Measurements from ENCODE around the gene INO80D.
"Not testable (repeated sequence)": the region's sequence is repeated elsewhere in the genome, so short reads cannot be mapped to it uniquely, and the experiment has no call there.

The INO80D gene

DNA sequence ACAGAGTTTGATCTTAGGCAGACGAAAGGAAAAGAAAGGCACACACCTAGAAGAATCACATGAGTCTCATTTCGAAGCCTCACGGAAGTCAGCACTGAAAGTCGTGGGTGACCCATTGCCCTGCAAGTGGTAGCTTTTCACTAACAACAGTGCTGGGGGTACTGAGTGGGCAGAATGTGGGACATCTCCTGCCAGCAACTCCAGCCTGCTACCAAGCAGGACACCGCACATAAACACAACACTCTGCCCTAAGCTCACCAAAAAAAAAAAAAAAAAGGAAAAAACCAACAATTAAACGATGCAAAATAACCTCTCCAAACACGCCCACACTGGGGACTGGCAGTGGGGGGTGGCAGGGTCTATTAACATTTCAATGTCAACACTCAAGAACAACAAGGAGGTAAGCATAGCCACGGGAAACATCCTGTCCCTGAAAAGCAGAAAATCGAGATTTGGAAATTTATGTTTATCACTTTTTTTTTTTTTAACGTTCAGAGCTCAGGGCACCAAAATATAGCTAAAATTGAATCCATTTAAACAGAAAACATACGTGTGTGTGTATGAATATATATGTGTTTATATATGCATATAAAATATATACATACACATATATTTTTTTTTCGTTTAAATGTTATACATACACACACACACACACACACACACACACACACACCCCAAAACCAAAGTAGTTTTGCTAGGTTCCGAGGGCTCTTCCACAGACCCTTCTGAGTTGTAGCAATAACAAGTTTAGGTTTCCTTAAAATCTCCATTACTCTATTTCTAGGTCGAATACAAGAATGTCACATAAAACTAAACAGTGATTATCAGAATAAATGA, 2.2 kb downstream of the INO80D start:
- no peak for DNase-seq (ENCODE audit: low read depth, low spot score)

DNA sequence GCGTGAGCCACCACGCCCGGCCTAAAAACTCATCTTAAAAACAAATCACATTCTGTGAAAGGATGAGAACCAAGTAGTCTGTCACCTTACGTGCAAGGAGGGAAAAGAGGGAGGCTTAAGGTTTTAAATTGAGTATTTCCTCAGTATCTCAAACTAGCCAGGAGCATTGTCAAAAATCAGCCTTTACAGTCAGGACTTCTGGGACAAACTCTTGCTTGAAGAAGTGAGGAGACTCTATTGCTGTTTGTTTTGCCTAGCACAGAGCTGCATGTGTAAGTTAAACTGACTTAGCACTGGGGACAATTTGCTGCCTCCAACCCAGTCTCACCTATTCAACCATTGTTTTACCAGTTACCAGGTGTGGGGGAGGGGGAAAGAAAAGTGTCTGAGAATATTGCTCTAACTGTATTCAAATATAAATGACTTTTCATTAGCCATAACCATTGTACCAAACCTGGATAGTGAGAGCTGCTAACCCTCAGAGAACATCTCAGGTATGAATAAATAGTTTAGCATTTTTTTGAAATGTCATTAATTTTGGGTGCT, 3.6 kb downstream of the INO80D start:
- no peak for DNase-seq (ENCODE audit: low read depth, low spot score)

- no peak for DNase-seq (ENCODE audit: low read depth, low spot score)
These were observed 5.0 kb downstream of the INO80D start for GRCh38 chr2:206080927-206081326.

GRCh38 chr2:206079699-206080465, 6.1 kb downstream of the INO80D start:
- no peak for DNase-seq (ENCODE audit: low read depth, low spot score)

- not testable (repeated sequence) for DNase-seq (ENCODE audit: low read depth, low spot score)
These were observed 8.1 kb downstream of the INO80D start for GRCh38 chr2:206077879-206078278.

GRCh38 chr2:206075113-206075512, 10.9 kb downstream of the INO80D start:
- DNase-seq (ENCODE audit: low read depth, low spot score): no peak

DNA sequence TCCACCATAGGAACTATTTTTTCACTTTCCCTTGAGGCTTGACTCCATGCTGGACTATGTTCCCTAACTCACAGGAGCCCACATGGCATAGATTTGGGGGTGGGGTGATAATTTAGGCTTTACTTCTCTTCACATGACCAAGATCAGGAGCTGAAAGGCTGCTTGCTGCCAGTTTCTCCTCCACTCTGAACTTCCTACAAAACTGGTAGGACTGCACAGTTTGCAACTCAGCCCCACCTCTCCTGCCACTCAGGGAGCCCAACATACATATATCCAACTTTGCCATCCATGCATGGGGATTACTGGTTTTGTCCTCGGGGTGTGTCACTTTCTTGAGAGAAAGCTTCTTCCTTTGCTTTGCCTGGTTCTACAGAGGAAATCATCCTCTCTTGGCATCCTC, 14.2 kb downstream of the INO80D start:
- DNase-seq (ENCODE audit: low read depth, low spot score): no peak

GRCh38 chr2:206069417-206069816, 16.6 kb downstream of the INO80D start:
- DNase-seq (ENCODE audit: low read depth, low spot score): no peak

GRCh38 chr2:206068207-206068606, 17.8 kb downstream of the INO80D start:
- no peak for DNase-seq (ENCODE audit: low read depth, low spot score)

DNA sequence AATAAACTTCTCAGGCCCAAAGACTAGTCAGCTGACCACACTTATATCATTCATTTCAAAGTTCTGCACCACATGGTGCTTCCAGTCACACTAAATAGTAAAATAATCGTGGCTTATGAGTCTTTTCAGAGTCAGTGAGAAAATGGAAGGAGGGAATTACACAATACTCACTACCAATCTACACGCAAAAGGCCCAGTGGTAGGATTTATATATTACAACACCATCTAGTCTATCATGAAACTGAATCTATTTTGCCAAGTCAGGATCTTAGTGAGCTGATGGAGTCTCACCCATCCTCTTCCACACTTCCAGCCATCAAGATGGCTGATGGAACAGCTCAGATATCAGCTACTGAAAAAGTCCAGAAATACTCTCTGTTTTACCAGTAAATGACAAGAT, 21.9 kb downstream of the INO80D start:
- no peak for DNase-seq (ENCODE audit: low read depth, low spot score)

DNA sequence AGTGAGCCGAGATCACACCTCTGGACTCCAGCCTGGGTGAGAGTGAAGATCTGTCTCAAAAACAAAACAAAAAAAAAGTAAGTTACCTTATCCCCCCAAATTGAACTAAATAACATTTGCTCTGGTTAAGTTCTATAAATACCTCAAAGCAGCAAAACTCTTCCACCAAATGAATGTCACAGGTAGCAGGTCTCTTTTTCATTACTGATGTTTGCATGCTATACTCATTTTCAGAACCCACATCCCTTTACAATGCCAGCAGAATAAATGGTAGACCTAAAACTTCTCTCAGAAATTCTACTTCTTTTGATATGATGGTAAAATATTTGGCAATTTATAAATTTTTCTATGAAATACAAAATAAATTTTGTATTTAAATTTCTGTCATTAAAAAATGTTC, 22.3 kb downstream of the INO80D start:
- DNase-seq (ENCODE audit: low read depth, low spot score): no peak

GRCh38 chr2:206062724-206063123, 23.2 kb downstream of the INO80D start:
- no peak for DNase-seq (ENCODE audit: low read depth, low spot score)

DNA sequence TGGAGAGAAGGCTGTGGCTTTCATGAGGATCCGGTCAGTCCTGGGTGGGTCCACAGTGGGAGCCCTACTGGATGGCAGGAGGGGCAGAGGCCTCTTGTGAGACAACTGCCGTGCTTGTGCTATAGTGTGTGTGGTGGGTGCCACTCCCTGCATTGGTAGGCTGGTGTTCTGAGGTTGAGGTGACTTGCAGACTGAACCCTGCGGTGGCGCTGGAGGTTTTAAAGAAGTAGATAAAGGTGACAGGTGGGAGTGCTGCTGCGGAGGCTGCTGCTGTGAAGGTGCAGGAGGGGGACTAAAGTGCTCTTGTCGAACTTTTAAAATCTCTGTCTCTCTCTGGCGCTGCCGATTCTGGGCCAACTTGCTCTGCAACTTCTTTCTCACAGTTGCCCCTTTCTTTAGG, 29.7 kb downstream of the INO80D start:
- no peak for DNase-seq (ENCODE audit: low read depth, low spot score)

DNA sequence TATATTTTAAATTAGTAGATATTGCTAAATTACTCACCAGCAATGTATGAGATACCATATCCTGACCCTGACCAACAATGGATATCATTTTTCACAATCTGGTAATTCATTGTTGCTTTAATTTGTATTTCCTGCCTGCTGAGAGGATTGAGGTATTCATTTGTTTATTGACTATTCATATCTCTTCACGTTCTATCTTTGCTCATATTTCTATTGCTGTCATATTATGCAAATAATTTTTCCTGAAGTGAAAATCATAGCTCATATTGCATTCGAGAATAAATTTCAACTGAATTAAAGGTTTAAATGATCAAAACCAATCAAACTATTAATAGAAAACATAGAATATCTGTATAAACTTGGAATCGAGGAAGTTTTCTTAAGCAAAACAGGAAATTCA, 31.0 kb downstream of the INO80D start:
- no peak for DNase-seq (ENCODE audit: low read depth, low spot score)

GRCh38 chr2:206051912-206052311, 34.1 kb downstream of the INO80D start:
- no peak for DNase-seq (ENCODE audit: low read depth, low spot score)

- no peak for DNase-seq (ENCODE audit: low read depth, low spot score)
These were observed 36.6 kb downstream of the INO80D start for GRCh38 chr2:206049392-206049791.

GRCh38 chr2:206045251-206045650, 40.7 kb downstream of the INO80D start:
- DNase-seq (ENCODE audit: low read depth, low spot score): no peak

GRCh38 chr2:206040525-206040924, 45.4 kb downstream of the INO80D start:
- DNase-seq (ENCODE audit: low read depth, low spot score): no peak

DNA sequence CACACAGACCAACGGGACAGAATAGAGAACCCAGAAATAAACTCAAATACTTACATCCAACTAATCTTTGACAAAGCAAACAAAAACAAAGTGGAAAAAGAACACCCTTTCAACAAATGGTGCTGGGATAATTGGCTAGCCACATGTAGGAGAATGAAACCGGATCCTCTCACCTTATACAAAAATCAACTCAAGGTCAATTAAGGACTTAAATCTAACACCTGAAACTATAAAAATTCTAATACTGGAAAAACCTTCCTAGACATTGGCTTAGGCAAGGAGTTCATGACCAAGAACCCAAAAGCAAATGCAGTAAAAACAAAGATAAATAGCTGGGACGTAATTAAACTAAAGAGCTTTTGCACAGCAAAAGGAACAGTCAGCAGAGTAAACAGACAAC, 50.6 kb downstream of the INO80D start:
- DNase-seq (ENCODE audit: low read depth, low spot score): not testable (repeated sequence)

DNA sequence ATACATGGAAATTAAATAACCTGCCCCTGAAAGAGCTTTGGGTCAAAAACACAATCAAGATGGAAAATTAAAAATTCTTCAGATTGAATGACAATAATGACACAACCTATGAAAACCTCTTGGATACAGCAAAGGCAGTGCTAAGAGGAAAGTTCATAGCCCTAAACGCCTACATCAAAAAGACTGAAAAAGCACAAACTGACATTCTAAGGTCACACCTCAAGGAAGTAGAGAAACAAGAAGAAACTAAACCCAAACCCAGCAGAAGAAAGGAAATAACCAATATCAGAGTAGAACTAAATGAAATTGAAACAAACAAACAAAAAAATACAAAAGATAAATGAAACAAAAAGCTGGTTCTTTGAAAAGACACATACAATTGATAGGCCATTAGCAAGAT, 52.5 kb downstream of the INO80D start:
- not testable (repeated sequence) for DNase-seq (ENCODE audit: low read depth, low spot score)

DNA sequence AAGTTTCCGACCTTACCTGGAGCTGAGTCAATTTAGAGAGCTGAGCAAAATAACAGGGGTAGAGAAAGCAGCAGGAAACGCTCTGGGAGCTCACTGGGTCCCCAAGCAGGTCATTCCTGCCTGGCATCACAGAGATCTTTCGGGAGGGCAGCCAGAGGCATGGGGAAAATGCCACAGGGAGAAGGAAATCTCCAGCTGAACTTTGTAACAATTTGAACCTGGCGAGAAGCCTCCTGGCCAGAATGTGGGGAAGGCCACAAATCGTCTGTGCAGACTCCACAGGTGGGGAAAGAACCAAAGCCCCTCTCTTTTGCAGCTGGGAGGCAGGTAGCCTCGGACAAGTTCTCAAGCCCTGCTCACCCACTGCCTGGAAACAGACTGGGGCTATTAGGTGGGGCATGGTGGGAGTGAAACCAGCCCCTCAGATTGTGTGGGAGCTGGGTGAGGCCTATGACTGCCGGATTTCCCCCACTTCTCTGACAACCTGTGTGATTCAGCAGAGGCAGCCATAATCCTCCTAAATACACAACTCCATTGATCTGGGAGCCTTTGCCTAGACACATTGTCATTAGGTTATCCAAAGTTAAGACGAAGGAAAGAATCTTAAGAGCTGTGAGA, 53.9 kb downstream of the INO80D start:
- no peak for DNase-seq (ENCODE audit: low read depth, low spot score)

GRCh38 chr2:206031162-206031784, 54.7 kb downstream of the INO80D start:
- DNase-seq (ENCODE audit: low read depth, low spot score): no peak
